Measurements from ENCODE around the gene LAP3.
A peak's percentile ranks its signal among the peaks of the same experiment; 100 is the strongest.
"Not testable (repeated sequence)": the region's sequence is repeated elsewhere in the genome, so short reads cannot be mapped to it uniquely, and the experiment has no call there.

Gene LAP3

DNA sequence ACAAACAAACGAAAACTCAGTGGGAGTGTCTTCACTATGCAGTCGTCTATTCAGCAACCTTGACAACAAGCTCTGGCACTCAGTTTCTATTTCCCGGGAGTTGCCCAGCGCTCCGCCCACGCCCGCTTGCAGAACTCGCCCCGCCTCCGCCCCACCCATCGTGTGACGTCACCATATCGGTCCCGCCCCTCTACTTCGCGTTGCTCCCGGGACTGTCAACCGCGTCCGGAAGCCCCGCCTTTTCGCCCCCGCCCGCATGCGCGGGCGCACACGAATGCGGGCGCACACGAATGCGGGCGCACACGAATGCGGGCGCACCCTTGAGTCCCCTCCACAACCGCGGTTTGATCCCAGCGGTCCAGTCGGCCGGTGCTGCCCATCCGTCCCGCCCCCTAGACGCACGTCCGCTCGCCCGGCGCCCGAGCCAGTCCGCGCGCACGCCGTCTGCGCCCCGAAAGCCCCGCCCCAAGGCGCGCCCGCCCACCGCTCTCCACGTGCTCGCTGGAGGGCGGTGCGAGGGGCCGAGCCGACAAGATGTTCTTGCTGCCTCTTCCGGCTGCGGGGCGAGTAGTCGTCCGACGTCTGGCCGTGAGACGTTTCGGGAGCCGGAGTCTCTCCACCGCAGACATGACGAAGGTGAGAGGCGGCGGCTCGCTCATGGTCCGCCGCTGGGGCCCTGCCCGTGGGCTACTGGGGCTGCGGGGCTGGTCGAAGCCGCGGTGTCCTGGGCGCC is at the start of gene LAP3:
Gene LAP3 (plus strand): TSS at position 267 of the 733 bp plus-strand sequence. CDS start 268 bp downstream, at position 535.
- peak; percentile 98 for DNase-seq

DNA sequence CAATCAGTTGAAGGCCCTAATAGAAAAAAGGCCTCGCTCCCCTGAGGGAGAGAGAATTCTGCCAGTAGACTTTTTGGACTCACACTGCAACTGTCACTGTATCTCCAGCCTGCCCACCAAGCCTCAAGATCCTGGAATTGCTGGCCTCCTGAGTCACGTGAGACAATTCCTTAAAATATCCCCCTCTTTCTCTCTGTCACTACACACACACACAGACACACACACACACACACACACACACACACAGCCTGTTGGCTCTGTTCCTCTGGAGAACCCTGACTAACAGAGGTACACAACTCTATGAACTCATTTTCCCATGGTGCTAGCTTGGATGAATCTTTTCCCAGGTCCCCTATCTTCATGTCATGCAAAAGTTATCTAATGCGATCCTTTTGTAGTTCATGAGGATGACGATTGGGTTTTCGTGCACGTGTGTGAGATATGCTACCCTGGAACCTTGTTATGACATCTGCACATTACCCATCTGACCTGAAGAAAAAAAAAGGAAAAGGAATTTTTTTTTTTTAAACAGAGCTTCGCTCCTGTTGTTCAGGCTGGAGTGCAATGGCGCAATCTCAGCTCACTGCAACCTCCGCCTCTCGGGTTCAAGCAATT is 48.3 kb upstream of the LAP3 start:
- DNase-seq = no peak

DNA sequence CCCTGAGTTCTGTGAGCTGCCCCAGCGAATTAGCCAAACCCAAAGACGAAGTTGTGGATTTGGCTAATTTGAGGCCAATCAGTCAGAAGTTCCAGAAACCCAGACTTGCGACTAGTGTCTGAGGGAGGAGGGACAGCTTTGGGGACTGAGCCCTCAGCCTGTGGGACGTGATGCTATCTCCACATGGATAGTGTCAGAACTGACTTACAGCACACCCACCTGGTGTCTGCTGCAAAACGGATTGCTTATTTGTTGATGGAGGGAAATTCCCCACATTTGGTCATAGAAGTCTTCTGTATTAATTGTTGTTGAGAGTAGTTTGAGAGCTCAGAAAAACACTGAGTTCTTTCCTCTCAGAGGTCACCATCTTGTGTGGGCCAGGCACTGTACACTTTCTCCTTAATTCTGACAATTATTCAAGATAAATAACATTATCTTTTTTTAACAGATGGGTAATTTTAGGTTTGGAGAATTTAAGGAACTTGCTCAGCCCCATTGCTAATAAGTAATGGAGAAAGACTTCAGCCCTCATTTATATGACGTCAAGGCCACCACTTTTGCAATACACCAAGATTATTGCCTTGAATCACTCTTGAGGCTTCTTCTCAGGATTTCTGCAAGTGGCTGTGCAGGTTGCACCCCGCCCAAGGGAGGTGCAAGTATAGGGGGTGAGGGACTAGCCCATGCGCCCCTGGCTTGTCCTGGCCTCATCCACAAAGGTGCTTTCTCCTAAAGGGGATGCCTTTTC is 45.3 kb upstream of the LAP3 start:
- DNase-seq = no peak

DNA sequence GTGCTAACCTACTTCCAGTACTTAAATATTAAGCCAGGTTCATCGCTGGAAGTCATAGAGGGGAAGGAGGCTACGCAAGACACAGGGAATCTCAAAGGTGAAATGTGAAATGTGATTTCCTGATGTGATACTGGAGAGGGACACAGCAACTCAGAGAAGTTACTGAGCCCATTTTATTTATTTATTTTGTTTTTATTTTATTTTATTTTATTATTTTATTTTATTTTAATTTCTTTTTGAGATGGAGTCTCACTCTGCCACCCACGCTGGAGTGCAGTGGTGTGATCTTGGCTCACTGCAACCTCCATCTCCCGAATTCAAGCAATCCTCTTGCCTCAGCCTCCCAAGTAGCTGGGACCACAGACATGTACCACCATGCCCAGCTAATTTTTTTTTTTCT is 42.3 kb upstream of the LAP3 start:
- no peak for DNase-seq

DNA sequence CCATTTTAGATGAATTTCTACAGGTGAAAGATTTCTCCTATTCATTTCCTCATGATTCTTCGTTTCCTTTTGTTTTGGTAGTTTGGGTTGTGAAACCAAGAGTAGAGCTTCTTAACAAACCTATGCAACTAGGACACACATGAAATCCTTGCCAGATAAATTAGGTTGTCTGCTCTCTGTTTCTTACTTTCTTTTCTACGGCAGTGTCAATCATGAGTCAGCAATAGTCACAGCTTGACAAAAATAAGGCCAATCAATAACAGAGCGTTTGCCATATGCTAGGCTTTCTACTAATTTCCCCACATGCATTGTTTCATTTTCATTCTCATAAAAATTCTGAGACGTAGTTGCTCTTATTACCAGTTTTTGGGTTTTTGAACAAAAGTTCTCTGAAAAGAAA is 41.8 kb upstream of the LAP3 start:
- DNase-seq = no peak

DNA sequence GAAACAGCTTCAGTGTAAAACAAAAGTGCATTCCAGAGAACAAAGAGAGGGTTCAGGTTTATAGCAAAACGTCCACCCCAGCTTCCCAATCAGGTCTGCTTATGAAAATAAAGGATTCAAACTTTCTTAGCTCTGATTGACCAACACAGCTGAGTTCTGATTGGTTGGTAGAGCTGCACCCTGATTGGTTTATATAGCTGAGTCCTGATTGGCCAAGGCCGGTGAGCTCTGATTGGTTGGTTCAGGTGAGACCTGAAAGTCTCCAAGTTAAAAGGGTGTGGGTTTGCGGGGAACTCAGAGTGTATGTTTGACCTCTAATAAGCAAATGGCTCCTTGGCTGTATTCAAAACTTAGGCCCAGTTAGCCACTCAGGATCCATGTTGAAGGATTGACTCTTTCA is 41.1 kb upstream of the LAP3 start:
- no peak for DNase-seq

DNA sequence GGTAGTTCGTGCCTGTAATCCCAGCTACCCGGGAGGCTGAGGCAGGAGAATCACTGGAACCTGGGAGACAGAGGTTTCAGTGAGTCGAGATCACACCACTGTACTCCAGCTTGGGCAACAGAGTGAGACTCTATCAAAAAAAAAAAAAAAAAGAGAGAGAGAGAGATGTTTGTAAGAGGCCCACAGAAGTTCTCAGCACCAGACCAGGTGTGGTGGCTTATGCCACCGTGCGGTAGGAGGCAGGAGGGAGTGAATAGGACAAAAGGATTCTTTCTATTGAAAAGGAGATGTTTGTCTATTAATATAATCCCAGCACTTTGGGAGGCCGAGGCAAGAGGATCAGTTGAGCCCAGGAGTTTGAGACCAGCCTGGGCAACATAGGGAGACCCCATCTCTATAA is 39.9 kb upstream of the LAP3 start:
- not testable (repeated sequence) for DNase-seq

DNA sequence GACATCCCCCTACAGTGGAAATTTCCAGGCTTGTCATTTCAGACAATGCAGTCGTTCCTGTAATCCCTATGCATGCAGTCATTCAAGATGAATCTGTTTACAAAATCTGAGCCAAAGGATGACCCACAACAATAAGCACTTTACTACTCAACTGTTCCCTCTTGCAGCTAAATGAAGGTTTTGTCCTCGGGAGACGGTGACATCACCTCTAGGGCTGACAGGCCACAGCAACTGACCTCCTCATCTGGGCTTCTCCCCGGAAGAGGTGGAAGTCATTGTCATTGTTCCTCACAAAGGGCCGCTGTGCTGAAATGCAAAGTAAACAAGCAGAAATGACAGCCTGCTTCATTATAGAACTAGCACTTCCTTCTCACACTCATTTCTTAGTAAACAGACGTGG is 32.8 kb upstream of the LAP3 start:
- DNase-seq = no peak

DNA sequence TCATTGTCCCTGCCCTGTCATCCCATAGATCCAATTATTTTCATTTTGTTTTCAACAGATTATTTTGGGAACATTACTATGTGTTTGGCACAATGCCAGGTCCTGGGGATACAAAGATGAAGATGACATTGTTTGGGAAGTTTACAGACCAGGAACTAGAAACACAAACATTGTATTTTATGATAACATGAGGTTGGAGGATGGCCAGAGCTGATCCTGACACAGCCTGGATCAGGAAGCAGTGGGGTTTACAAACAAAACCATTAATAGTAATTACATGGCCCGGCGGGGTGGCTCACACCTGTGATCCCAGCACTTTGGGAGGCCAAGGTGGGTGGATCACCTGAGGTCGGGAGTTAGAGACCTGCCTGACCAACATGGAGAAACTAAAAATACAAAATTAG is 32.2 kb upstream of the LAP3 start:
- DNase-seq = no peak

DNA sequence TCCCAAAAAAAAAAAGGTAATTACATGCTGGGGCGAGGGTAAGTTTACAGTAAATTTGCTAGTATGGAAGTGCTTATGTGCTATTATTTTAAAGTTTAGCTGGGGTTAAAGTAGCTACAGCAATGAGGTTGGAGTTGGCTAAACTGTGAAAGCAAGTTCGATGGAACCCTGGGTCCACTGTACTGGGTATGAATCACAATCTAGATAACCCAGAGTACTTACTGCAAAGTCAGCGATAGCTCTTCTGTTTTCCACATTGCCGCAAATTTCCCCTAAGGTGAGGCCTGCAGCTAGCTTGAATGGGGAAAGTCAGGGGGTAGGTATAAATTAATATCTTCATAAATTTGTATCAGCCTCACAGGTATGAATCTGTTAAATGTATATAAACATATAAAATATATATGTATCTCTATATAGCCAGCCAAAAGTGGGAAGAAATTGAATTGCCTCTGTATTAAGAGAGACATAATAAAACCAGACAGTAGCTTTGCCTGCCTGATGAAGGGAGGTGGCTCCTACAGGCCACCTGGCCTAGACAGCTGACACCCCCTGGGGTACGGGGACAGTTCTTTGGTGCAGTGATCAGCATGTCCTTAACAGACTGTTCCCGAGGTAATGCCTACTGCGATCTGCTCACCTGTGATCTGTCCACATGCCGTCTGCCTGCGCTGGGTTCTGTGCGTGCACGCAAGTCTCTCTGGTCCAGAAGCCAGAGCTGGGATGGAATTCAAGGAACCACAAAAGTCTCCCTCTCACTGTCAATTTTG is 31.4 kb upstream of the LAP3 start:
- DNase-seq = no peak

DNA sequence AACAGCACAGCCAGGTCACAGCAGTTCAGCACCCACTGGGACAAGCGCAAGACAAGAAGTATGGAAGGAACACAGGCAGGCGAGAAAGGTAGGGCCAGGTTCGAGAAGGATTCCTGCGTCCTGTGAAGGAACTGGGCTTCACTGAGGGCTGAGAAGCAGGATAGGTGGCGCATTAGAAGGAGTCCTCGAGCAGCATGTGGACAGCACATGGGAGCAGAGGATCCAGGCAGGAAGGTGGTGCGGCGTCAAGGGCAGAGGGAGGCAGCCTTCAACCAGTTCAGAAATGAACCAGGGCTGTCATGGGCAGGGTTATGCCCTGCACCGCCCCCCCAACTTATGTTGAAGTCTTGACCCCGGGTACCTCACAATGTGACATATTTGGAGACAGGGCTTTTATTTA is 30.8 kb upstream of the LAP3 start:
- no peak for DNase-seq

DNA sequence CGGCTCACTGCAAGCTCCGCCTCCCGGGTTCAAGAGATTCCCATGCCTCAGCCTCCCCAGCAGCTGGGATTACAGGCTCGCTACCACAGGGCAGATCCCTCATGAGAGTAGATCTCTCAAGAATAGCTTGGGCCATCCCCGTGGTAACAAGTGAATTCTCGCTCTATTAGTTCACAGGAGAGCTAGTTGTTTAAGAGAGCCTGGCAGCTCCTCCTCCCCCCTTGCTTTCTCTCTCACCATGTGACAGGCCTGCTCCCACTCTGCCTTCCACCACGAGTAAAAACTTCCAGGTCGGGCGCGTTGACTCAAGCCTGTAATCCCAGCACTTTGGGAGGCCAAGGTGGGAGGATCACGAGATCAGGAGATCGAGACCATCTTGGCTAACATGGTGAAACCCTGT is 30.3 kb upstream of the LAP3 start:
- no peak for DNase-seq

DNA sequence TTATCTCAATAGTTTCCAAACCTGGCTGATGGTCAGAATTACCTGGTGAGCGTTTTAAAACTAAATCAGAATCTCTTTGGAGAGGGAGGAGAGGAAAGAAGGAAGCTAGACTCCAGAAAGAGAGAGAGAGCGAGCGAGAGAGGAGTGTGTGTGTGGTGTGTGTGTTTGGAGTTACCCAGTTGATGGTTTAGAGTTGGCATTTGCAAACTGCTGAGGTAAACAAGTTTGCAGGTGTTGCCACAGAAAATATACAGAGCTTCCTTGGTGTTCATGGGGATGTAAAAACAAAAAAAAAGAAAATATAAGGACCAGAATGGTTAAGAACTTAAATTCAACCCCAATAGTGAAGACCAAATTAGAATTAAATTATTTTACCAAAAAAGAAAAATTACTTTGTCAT is 26.4 kb upstream of the LAP3 start:
- no peak for DNase-seq

DNA sequence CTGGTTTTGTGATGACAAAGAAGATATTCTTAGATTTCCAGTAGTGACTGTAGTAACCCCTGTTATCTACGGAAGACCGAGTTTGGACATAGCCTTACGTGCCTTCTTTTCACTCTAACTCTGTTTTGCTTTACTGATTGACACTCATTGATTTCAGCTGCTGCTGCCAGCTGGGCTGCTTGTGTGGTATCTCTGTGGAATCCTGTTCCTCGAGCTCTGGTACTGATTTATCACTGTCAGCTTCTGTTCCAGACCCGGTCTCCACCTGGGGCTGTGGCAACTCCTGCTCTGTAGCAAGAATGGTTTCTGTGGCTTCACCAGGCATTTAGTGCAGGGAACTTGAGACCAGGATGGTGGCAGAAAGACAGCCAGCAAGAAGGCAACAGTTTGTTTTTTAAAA is 24.6 kb upstream of the LAP3 start:
- DNase-seq = no peak

DNA sequence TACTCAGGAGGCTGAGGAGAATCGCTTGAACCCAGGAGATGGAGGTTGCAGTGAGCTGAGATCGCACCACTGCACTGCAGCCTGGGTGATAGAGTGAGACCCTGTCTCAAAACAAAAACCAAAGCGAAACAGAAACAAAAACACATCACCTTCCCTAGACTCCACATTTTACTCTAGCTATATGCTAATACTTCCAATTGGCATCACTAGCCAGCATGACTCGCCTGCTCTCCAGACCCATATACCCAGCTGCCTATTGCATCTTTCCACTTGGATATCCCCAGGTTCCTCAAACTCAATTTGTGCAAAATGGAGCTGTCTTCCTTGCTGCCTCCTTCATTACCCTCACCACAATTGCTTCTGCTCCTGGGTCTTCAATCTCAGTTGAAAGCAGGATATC is 22.4 kb upstream of the LAP3 start:
- no peak for DNase-seq

DNA sequence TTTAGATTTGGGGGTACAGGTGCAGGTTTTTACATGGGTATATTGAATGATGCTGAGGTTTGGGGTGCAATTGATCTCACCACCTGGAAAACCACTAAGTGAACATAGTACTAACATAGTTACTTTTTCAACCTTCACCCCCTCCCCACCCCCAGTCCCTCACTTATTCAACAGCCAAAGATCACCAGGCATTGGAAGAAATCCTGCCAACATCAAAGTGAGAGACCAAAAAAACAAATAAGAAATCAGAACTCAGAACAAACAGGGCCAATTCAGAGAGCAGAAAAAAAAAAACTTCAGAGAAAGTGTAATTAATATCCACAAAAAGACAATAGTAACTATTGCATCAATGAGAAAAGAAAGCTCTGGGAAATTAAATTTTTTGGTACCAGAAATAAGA is 20.5 kb upstream of the LAP3 start:
- no peak for DNase-seq

DNA sequence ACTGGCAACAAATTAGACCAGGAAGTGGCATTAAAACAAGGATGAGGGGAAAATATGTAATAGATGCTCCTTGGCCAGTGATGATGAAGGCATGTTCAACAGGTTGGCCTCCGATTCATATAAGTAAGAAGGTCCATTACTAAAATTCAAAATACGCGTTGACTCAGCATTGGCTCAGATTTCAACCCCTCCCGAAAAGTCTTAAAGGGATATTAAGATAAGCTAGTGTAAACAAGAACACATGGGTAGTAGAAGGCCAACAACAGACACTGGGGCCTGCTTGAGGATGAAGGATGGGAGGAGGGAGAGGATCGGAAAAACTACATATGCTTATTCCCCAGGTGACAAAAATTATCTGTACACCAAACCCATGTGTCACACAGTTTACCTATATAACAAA is 19.1 kb upstream of the LAP3 start:
- DNase-seq = no peak

DNA sequence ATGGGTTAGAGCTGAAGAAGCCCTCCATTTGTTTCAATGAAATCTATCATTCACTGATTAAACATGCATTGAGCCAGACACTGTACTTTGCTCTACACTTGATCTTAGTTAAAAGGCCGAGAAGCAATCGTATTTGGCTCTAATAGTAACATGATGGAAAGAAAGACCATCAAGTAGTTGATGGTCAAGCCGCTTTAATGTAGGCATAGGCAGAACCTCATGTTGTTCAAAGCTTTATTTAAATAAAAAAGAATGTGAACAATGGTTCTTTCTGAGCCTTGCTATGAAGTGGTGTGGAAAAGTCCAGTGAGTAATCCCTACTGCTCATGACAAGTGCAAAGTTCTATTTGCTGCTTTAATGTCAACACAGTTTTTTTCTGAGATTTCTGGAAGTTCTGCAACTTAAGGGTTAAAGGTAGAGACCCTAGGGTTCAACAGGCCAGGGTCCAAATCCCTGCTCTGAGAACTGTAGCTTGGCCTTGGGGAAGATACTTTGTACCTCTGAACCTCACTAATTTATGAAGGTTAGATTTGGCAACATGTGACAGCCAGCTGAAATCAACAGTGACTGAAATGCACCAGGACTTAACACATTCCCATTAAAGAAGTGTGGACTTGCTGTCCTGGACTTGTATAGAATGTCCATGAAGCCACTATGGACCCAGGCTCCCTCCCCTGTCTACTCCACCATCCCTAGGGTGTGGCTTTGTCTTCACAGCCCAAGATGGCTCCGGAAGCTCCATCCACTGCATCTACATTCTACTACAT is 17.9 kb upstream of the LAP3 start:
- DNase-seq = no peak

DNA sequence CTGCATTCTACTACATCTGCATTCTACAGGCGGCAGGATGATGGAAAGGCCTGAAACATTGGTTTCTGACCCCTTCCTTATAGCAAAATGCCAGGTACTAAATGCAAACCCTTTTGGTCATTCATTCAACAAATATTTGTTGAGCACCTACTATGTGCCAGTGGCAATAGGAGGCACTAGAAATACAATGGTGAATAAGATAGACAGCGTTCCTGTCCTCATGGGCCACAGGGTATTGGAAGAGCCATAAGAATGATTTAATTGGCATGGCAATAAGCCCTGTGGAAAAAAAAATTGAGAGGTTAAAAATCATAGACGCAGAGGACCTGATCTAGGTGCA is 17.3 kb upstream of the LAP3 start:
- DNase-seq = no peak

DNA sequence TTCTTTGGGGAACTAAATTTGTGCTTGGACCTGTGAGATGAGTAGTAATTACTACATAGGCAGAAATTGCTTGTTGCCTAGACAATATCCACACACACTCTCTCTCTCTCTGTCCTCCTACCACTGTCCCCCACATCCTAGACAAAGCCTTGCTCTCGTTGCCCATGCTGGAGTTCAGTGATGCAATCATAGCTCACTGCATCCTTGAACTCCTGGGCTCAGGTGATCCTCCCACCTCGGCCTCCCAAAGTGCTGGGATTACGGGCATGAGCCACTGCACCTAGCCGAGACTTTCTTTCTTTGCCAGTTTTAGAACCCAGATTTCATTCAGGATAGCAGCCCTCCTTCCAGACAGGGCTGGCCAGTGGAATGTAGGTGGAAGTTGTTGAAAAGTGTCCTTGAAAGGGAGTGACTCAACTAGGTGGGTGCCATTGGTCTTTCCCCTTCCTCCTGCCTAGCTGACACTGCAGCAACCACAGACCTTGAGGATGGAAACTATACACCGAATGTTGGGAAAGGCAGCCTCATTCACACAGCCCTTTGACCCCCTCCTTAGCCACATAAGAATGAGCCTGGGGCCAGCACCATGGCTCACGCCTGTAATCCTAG is 16.8 kb upstream of the LAP3 start:
- no peak for DNase-seq

DNA sequence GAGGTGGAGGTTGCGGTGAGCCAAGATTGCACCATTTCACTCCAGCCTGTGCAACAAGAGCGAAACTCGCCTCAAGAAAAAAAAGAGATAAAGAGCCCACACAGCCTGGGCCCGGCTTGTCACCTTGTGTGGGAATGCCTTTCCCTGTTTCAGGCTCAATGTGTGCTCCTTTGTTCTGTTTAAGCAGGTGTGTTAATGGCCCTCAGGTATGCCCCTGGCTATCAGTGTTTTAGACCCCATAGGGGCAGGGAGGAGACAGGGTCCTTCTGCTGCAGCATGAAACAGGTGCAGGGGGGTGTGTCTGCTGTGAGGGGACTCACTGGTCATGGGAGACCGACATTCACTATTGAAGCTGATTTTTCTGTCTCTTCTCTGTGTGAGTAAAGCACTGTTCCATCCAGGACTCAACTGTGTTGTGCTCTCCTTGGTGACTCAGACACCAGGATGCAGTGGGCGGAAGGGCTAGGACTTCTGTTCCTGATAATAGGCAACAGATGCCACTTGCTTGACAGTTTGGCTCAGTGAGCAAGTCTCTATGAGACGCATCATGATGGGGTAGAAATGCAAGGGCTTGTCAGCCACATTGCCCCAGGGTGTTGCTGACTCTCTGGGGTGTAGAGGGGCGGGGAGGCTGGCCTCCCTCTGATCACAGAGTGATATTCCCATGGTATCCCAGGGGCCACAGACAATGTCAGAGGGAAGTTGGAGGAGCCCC is 15.6 kb upstream of the LAP3 start:
- DNase-seq = no peak

DNA sequence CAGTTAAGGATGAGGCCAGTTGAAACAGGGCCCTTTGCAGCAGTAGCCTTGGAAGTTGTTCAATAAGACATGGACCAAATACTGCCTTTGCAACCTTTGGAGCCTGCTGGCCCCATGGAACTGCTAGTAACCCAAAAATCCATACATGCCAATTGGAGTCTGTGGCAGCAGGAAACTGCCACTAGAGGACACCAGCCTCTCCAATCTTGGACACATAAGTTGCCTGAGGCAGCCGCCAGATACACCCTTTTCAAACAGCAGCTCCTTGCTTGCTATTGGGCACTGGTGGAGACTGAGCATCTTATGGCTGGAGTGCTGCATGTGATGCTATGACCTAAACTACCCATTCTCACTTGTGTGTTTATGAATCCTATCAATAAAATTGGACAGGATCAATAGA is 14.8 kb upstream of the LAP3 start:
- no peak for DNase-seq

All from activated CD4-positive, alpha-beta T cell treated with anti-CD3 and anti-CD28 coated beads, Interleukin-10, Interleukin-2, amounts not matched to agents 100 ng/mL and 50 ng/mL, durations not matched to agents 16 hours and 8 hours (primary cell).